GM18520 (cell line): ENCODE data around the gene TRMT10B.

Experiments used
- ATAC-seq: cut with Tn5 transposase; IDR thresholded peaks from one replicate; pipeline ENCODE4 v1.9.1; 2021; ENCODE audit not compliant: unreplicated experiment

TRMT10B gene

GRCh38 chr9:37753489-37754190, at the start of gene TRMT10B:
TRMT10B (plus strand) TSS chr9:37753805; CDS start chr9:37761932, 8,127 bp downstream.
- ATAC-seq: peak; percentile 70

DNA sequence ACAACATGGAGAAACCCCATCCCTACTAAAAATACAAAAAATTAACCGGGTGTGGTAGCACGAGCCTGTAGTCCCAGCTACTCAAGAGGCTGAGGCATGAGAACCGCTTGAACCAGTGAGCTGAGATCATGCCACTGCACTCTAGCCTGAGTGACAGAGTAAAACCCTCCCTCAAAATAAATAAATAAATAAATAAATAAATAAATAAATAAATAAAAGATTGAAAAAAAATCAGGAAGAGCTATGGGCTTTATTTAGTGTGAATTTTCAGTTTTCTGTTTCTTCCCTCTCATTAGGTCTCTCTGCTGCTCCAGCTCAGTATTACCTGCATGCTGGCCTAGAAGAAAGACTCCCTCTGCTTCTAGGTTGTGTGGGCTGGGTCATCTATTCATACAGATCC, 47.8 kb upstream of the TRMT10B start:
- ATAC-seq: no peak

DNA sequence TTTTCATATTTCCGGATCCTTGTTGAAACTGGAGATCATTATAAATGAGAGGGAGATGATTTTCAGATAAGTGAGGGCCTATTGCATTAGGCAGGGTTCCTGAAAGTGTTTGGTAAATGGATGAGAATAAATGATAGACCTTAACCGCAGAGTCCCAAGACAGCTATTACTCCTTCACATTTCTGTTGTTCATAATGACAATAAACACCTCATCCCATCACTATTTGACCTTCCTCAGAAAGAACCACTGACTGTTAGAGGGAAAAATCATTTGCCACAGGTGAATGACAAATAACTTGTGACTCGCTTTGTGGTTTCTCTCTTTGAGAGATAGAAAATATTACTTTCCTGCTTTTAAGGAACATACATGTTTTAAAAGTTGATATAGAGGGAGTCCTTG, 47.3 kb upstream of the TRMT10B start:
- no peak for ATAC-seq

DNA sequence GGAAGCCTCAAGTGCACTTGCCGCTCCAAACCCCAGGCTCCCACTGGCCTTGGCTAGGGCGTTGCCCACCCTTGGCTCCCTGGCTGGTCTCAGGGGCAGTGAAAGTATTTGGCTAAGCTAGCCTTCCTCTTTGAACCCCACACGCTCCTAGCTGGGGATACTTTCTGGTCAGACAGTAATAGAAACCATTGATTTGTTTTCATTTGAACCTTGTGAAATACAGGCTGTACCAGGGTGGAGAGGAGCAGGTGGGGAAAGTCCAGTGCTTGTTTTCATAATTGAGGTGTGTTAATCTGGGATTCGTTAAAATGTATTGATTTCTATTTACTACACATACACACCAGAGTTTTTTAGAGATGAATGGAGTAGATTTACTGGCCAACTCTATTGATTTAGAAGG, 45.9 kb upstream of the TRMT10B start:
- ATAC-seq: no peak

DNA sequence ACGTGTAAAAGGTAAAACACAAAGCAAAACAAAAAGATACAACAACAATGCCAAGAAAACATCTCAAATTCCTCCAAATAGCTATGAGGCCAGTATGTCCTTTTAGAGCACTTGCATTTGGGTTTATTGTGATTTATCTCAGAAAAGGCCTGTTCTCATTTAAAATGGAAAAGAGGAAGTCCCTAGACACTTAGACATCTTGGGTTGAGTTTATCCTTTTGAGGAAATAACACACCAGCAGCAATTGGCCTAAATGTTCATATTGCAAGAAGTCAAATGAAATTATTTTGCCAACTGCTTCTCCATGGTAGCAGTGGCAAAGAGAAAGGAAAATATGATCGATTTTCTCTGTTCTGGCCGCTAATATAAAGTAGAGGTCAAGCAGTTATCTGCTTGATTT, 43.6 kb upstream of the TRMT10B start:
- no peak for ATAC-seq

GRCh38 chr9:37715260-37715659, 38.3 kb upstream of the TRMT10B start:
- ATAC-seq: no peak

DNA sequence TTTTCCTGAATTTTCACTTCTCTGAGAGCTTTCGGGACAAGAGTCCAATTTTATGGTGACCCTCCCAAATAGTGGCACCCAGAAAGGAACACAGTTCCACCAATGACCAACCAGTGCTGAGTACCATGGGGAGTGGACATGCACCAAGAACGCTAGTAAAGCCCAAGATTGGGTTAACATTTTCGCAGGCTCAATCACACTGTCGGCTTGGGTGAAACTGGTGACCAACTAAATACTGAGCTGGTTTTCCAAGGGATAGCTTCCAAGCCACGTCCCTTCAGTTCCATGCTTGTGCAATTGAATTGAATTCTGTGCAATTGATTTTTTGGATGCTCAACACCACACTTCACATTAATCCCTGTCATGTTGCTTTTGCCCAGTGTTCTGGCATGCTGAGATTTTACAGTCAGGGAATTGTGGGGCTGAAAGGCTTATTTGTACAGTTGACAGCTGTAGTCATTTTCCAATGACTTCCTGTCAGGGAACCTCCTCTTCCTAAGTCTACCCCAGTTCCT, 37.6 kb upstream of the TRMT10B start:
- no peak for ATAC-seq

DNA sequence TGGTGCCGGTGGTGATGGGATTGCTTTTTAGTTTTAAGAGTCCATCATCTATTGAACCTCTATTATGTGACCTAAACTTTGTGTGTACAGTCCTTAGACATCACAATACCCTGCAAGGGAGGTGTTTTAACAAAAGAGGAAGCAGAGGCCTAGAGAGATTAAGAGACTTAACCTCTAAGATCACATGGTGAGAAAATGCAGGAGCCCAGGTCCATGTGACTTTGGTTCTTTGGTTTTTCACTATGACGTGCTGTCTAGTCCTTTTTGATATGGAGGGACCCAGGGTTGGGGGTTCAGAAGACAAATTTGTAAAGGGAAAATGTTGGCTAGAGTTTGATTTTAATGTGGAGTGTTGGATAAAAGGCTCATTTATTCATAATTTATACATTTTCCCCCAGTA, 34.1 kb upstream of the TRMT10B start:
- no peak for ATAC-seq

- no peak for ATAC-seq
These were observed 26.6 kb upstream of the TRMT10B start for GRCh38 chr9:37727013-37727412.

GRCh38 chr9:37729499-37729898, 24.1 kb upstream of the TRMT10B start:
- no peak for ATAC-seq

DNA sequence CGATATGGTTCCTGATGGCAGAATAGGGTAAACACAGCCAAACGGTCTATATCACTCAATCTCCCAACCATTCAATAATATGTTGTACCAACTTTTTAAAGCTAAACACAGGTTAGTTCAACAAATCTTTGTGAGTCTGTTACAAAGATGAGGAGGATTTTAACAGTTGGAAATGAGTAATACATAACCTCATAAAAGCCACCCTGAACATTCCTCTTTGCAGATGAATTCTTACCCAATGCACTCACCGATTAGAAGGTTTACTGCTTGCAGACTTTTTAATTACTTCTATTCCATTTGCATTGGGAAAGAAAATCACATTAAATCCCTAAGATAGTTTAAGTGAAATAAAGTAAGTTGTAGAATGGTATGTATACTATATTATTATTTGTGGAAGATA, 23.3 kb upstream of the TRMT10B start:
- no peak for ATAC-seq

- no peak for ATAC-seq
These were observed 22.8 kb upstream of the TRMT10B start for GRCh38 chr9:37730839-37731238.

GRCh38 chr9:37732086-37732741, 21.4 kb upstream of the TRMT10B start:
- ATAC-seq: no peak

DNA sequence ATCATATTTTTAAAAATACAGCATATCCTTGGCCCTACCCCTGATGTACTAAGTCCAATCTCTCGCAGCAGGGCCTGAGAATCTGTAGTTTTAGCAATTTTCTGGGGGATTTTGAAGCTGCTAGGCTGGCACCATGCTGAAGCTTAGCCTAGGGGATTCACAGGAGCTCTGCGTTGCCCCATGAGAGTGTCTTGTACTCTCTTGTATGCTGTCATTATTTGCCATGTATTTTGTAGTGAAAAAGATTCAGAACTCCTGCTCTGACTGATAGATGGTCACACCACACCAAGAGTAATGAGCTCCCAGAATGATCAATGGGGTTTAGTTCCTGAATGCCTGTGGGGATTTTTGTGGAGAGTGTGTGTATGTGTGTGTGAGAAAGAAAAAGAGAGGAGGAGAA, 20.7 kb upstream of the TRMT10B start:
- ATAC-seq: no peak

DNA sequence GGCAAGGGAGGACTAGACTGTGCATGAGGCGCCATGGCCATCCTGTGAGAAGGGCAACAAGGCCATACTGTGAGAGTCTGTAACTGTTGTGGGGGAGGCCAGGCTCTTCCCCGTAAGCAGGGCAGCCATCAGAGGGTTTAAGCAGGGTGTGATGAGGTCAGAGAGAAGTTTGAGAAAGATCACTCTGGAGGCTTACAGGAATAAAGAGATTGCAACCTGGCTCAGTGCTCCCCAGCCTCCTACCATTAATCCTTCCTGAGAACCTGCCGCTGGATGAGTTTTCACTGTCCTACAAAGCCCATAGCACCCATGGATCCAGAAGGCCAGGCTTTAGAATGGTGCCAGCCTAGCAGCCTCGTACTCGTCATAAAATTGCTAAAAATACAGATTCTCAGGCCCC, 14.4 kb upstream of the TRMT10B start:
- no peak for ATAC-seq

DNA sequence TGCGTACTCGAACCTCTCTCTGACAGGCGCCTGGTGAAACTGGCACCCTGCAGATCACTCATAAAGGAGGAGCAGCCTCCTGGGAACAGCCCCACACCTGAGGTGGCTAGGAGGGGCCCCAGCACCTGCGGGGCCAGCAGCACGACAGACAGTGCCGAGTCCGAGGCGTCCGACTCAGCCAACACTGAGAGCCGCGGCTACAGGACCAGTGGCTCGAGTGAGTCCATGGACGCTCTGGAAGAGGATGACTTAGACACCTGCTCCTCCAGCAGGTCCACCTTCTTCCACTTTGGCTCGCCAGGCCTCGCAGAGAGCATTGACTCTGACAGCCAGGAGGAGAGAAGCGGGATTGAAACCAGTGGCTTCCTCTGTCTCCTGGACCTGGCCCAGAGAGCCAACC, 13.5 kb upstream of the TRMT10B start:
- no peak for ATAC-seq

- no peak for ATAC-seq
These were observed 12.8 kb upstream of the TRMT10B start for GRCh38 chr9:37740631-37741328.

- ATAC-seq: no peak
These were observed 7.6 kb upstream of the TRMT10B start for GRCh38 chr9:37745970-37746369.

GRCh38 chr9:37746448-37747270, 6.9 kb upstream of the TRMT10B start:
- no peak for ATAC-seq

DNA sequence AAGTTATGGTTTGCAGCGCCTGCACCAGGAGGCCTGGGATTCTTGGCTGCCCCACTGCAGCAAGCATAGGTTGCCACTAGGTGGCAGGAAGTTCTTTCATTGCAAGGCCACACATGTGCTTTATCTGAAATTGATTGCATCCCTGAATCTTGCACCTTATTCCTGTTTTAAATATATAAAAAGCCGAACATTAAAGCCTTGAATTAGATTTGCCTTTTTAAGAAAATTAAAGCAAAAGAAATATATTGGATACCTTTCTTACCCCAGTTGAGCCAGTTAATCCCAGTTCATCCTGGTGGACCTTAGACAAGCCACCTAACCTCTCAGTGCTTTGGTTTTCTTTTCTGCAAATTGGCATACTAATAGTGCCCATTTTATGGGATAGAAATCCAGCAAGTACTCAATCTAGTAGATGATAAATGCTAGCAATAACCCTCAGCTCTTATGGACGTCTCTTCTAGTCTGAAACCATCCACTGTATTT, 6.3 kb upstream of the TRMT10B start:
- ATAC-seq: peak; percentile 43

- no peak for ATAC-seq
These were observed 4.5 kb upstream of the TRMT10B start for GRCh38 chr9:37749129-37749528.
